Panc1 (cell line): ENCODE measurements around the gene ZNF629. TPM values are rescaled to one million over a fixed set of nuclear protein-coding genes. Genes with fewer than 3 reads are reported as not detected.
A peak's percentile ranks its signal among the peaks of the same experiment; 100 is the strongest.

ENCODE experiments used
- ATAC-seq: fragments of 200-7000 bp; cut with Tn5 transposase; 2 replicates; pipeline ENCODE4 v1.9.1; 2020; ENCODE audit warnings: mild to moderate bottlenecking, moderate library complexity
- BruUV-seq: library from RNA; stranded (reverse); fragments of 400-500 nt; replicated peaks from 2 replicates; lab custom pipeline; 2021; lab: Mats Ljungman, UMichigan
- CTCF ChIA-PET: fragments of 300-600 bp; sonication (Branson Sonifier 250); formaldehyde crosslinking; loops from one replicate; lab custom pipeline; 2022; ENCODE audit warnings: antibody characterized with exemption; lab: Charles Lee
- POLR2A ChIA-PET: fragments of 300-600 bp; sonication (Branson Sonifier 250); formaldehyde crosslinking; loops from one replicate; lab custom pipeline; 2022; ENCODE audit warnings: antibody characterized with exemption; lab: Charles Lee
- DNase-seq: peaks from one replicate; pipeline ENCODE4 v3.0.0-alpha.2; 2010; ENCODE audit warnings: low read depth, low spot score
- H3K27ac ChIP-seq: 2 replicates; pipeline ENCODE4 v1.5.1; 2011; ENCODE audit warnings: mild to moderate bottlenecking, low read length, inconsistent platforms
- H3K27me3 ChIP-seq: fragments of 200-500 bp; sonication (Bioruptor generic); 2 replicates; pipeline ENCODE4 v1.6.0; 2014; ENCODE audit warnings: low read length, inconsistent platforms; ENCODE audit not compliant: control insufficient read depth, insufficient read depth
- H3K36me3 ChIP-seq: fragments of 200-500 bp; sonication (Bioruptor generic); 2 replicates; pipeline ENCODE4 v1.5.1; 2014; ENCODE audit warnings: inconsistent platforms, mild to moderate bottlenecking, low read length, moderate library complexity; ENCODE audit not compliant: control insufficient read depth, insufficient read depth
- H3K4me1 ChIP-seq: 2 replicates; pipeline ENCODE4 v1.5.1; 2011; ENCODE audit warnings: inconsistent platforms, mild to moderate bottlenecking, low read length, moderate library complexity; ENCODE audit not compliant: control insufficient read depth, insufficient read depth
- H3K4me3 ChIP-seq, 2 experiments: 2 replicates each; pipeline ENCODE4 v1.5.1; 2011 to 2012; ENCODE audit warnings: low read depth in 2 of 2, low read length in 2 of 2, mild to moderate bottlenecking in 2 of 2, inconsistent platforms in 1 of 2, moderate library complexity in 1 of 2
- H3K9me3 ChIP-seq: fragments of 200-500 bp; sonication (Bioruptor generic); 2 replicates; pipeline ENCODE4 v1.5.1; 2014; ENCODE audit warnings: low read depth, mild to moderate bottlenecking, inconsistent platforms, low read length, moderate library complexity; ENCODE audit not compliant: control insufficient read depth, insufficient read depth
- CTCF ChIP-seq: fragments of 450-650 bp; IDR thresholded peaks from 2 replicates; pipeline ENCODE4 v1.5.1; 2017; ENCODE audit warnings: mild to moderate bottlenecking
- POLR2AphosphoS5 ChIP-seq: IDR thresholded peaks from 2 replicates; pipeline ENCODE4 v1.6.1; 2012; ENCODE audit warnings: mild to moderate bottlenecking, low read depth, low read length, moderate library complexity
- REST ChIP-seq, 2 experiments: IDR thresholded peaks; 2 replicates each; pipeline ENCODE4 v1.6.1; 2011 to 2012; ENCODE audit warnings: low read depth in 2 of 2, control low read depth in 1 of 2, low read length in 1 of 2, mild to moderate bottlenecking in 1 of 2, moderate library complexity in 1 of 2; ENCODE audit not compliant: insufficient read depth in 1 of 2
- SIN3A ChIP-seq: IDR thresholded peaks from 2 replicates; pipeline ENCODE4 v1.6.1; 2012; ENCODE audit warnings: low read depth, mild to moderate bottlenecking, low read length, moderate library complexity, borderline replicate concordance; ENCODE audit not compliant: insufficient read depth
- TCF7L2 ChIP-seq: IDR thresholded peaks from 2 replicates; pipeline ENCODE4 v1.6.1; 2011; ENCODE audit warnings: mild to moderate bottlenecking, low read depth, low read length, inconsistent platforms
- in situ Hi-C: cut with HindIII; loops from 2 replicates; pipeline ENCODE4 v1.10.0; 2016; ENCODE audit warnings: low sequenced_read_pairs, low pct_unique_long_range_greater_than_20kb
- intact Hi-C: fragments of 100-400 bp; cut with micrococcal nuclease; formaldehyde crosslinking; loops from one replicate; pipeline ENCODE4 v1.10.0; 2022; ENCODE audit not compliant: unreplicated experiment
- total RNA-seq: library from RNA; stranded (reverse); gene quantifications from one replicate; pipeline ENCODE4 v1.2.1, GENCODE V29; 2021; ENCODE audit not compliant: unreplicated experiment

The ZNF629 gene
- total RNA-seq, 1 experiment from 2014 or later: 19.2 TPM

GRCh38 chr16:30768583-30769181, 18.3 kb downstream of the ZNF629 start:
- ATAC-seq (no peak), DNase-seq (no peak)
- Histone ChIP-seq H3K4me1 (no peaks in the 10 kb centered on the region), H3K9me3 (no peaks in the 10 kb centered on the region), H3K27me3 (no peaks in the 10 kb centered on the region), H3K4me3 (no peak overlapping the region), H3K27ac (no peak overlapping the region), H3K36me3 (peaks cover 22% of the 10 kb centered on the region)
- in situ Hi-C loops (no loop called here), intact Hi-C loops (no loop called here)
- POLR2A ChIA-PET: no interaction called here
- CTCF ChIA-PET: no interaction called here
- TSS peak; percentile 47 for BruUV-seq
- TF ChIP-seq TCF7L2 (no peak), CTCF (no peak), REST (IDR thresholded peaks at IDR 0.05; ENCODE audit: insufficient read depth in 1 of 2, low read depth in 2 of 2, low read length in 1 of 2) (no peak), POLR2AphosphoS5 (no peak), SIN3A (no peak)

GRCh38 chr16:30767767-30768465, 19.1 kb downstream of the ZNF629 start:
- Histone ChIP-seq H3K27me3 (no peaks in the 10 kb centered on the region), H3K9me3 (no peaks in the 10 kb centered on the region), H3K27ac (no peak overlapping the region), H3K4me3 (no peak overlapping the region), H3K4me1 (peaks cover 7% of the 10 kb centered on the region), H3K36me3 (peaks cover 27% of the 10 kb centered on the region)
- BruUV-seq: no TSS peak
- no peak for TF ChIP-seq TCF7L2
- no peak for TF ChIP-seq REST (IDR thresholded peaks at IDR 0.05; ENCODE audit: insufficient read depth in 1 of 2, low read depth in 2 of 2, low read length in 1 of 2)
- no peak for TF ChIP-seq SIN3A
- TF ChIP-seq CTCF: no peak
- no peak for TF ChIP-seq POLR2AphosphoS5
- in situ Hi-C loops (no loop called here), intact Hi-C loops (no loop called here)
- no peak for DNase-seq
- ChIA-PET CTCF (no interaction called here), POLR2A (no interaction called here)
- no peak for ATAC-seq
